ENCODE results near the gene DNTTIP2. TPM values are rescaled to one million over a fixed set of nuclear protein-coding genes. Genes with fewer than 3 reads are reported as not detected.

Gene DNTTIP2
- total and polyA plus RNA-seq, 9 of the 15 experiments (the other 6 are each of a cell fraction or from before 2014, with no cell fraction given): 50.4 to 138 (median 97.0) TPM

DNA sequence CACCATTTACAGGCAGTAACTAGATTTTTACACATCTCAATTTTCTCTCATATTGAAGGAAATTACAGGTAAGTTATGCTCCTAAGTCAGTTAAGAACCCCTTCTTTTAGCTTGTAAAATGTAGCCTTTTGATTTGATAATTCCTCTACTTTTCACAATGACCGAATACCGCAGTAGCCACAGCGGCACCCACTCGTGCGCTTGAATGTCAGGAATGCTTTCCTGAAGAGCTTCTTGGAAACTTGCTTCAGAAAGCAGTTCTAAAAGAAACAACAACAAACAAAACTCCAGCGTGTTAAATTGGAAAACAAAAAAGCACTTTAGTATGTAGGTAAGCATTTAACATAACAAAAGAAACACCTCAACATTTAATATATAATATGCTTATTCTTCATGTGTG lies 9.9 kb upstream of the DNTTIP2 start:
- H3K36me3 ChIP-seq (ENCODE audit: control insufficient read depth, insufficient read depth, low read length): peaks cover 56% of the 10 kb centered on the region
- FAIRE-seq: no peak

More for the DNA sequence above, 9.9 kb upstream of the DNTTIP2 start:
- BruUV-seq (replicated peaks): no TSS peak
- Histone ChIP-seq H3K4me3 (no peak overlapping the region), H3K79me2 (ENCODE audit: control insufficient read depth, insufficient read depth, low read length) (no peaks in the 10 kb centered on the region; the same call in 2 of the 3 replicates), H3K9me1 (ENCODE audit: control insufficient read depth, insufficient read depth, low read length) (no peaks in the 10 kb centered on the region), H2AFZ (ENCODE audit: low read depth, low read length) (no peak overlapping the region), H3K9ac (ENCODE audit: insufficient read depth in 1 of 2, low read depth in 2 of 2, low read length in 2 of 2) (no peak overlapping the region), H3K4me1 (replicated peaks in 1 of 2; ENCODE audit: control insufficient read depth in 2 of 2, insufficient read depth in 2 of 2, low read length in 2 of 2) (no peaks in the 10 kb centered on the region), H3K9me3 (replicated peaks; ENCODE audit: control insufficient read depth, insufficient read depth, low read depth, low read length) (no peaks in the 10 kb centered on the region), H3K27ac (ENCODE audit: extremely low read depth, low read depth, low read length) (no peak overlapping the region), H3K4me2 (ENCODE audit: insufficient read depth, low read length) (no peak overlapping the region), H4K20me1 (replicated peaks; ENCODE audit: control insufficient read depth, insufficient read depth, low read length) (no peaks in the 10 kb centered on the region), H3K27me3 (ENCODE audit: control insufficient read depth in 2 of 2, insufficient read depth in 2 of 2, low read length in 2 of 2) (no peaks in the 10 kb centered on the region)
- POLR2A ChIA-PET: interaction anchor here (2.4 kb wide), 1 partner anchor 10 kb away, joined by 10 read pairs; the partner anchor contains the start of gene DNTTIP2
- DNase-seq (ENCODE audit: extremely low read depth in 1 of 4, low spot score in 3 of 4) (no peak), ATAC-seq (no peak)
- TF ChIP-seq XRCC4 (IDR thresholded peaks at IDR 0.05; ENCODE audit: extremely low read depth, insufficient read depth, insufficient read length): no peak
- TF ChIP-seq JUN (IDR thresholded peaks at IDR 0.05; ENCODE audit: borderline replicate concordance, low read depth, low read length): no peak
- TF ChIP-seq JUN (CRISPR knock-in tag; IDR thresholded peaks at IDR 0.05; ENCODE audit: borderline replicate concordance): no peak
- TF ChIP-seq MBD1 (CRISPR knock-in tag; IDR thresholded peaks at IDR 0.05): no peak
- TF ChIP-seq KHSRP (IDR thresholded peaks at IDR 0.05): no peak
- no peak for TF ChIP-seq STAG1 (CRISPR knock-in tag; IDR thresholded peaks at IDR 0.05; ENCODE audit: borderline replicate concordance)
- no peak for TF ChIP-seq GTF2B (IDR thresholded peaks at IDR 0.05; ENCODE audit: extremely low read depth, insufficient read length)
- TF ChIP-seq E4F1 (CRISPR knock-in tag; IDR thresholded peaks at IDR 0.05; ENCODE audit: borderline replicate concordance): no peak
- no peak for TF ChIP-seq CREB1 (IDR thresholded peaks at IDR 0.05)
- no peak for TF ChIP-seq CREB1 (CRISPR knock-in tag; IDR thresholded peaks at IDR 0.05)
- TF ChIP-seq DMBX1 (CRISPR knock-in tag; IDR thresholded peaks at IDR 0.05; ENCODE audit: borderline replicate concordance): no peak
- no peak for TF ChIP-seq TCF3 (CRISPR knock-in tag; IDR thresholded peaks at IDR 0.05)
- no peak for TF ChIP-seq HEY1 (CRISPR knock-in tag; IDR thresholded peaks at IDR 0.05; ENCODE audit: borderline replicate concordance)
- TF ChIP-seq ZNF354B (CRISPR knock-in tag; IDR thresholded peaks at IDR 0.05): no peak
- 99% methylated on average over 6 of the region's 6 CpGs for WGBS (ENCODE audit: insufficient coverage, low coverage, missing lambda C conversion rate)
- intact Hi-C loops (cut with micrococcal nuclease): no loop called here
- in situ Hi-C loops (cut with MboI): no loop called here
- CTCF ChIA-PET (ENCODE audit: low intra/inter-chr PET ratio): no interaction called here

Data from K562 (cell line).